Cardiac muscle cell (in vitro differentiated cells and primary cell): ENCODE measurements around the gene HEATR1. TPM values are rescaled to one million over a fixed set of nuclear protein-coding genes. Genes with fewer than 3 reads are reported as not detected.

Experiments
- DNase-seq, 2 donors: peaks; one replicate each; pipeline versions ENCODE4 v3.0.0 to v3.0.0-alpha.2; 2010 to 2017; ENCODE audit warnings: low read depth in 1 of 2, low spot score in 1 of 2
- H3K27ac ChIP-seq: fragments of 200-600 bp; sonication (generic); 2 replicates; pipeline ENCODE4 v1.5.1; 2016
- H3K27me3 ChIP-seq: fragments of 200-600 bp; sonication (generic); 2 replicates; pipeline ENCODE4 v1.6.0; 2016; ENCODE audit warnings: control low read depth
- H3K36me3 ChIP-seq: fragments of 200-600 bp; sonication (generic); 2 replicates; pipeline ENCODE4 v1.5.1; 2016; ENCODE audit warnings: control low read depth
- H3K4me1 ChIP-seq: fragments of 200-600 bp; sonication (generic); 2 replicates; pipeline ENCODE4 v1.8.1; 2017; ENCODE audit warnings: low read depth, mild to moderate bottlenecking, mixed run types
- H3K4me3 ChIP-seq: fragments of 200-600 bp; sonication (generic); 2 replicates; pipeline ENCODE4 v1.5.1; 2016; ENCODE audit warnings: mild to moderate bottlenecking
- H3K9me3 ChIP-seq: fragments of 200-600 bp; sonication (generic); 2 replicates; pipeline ENCODE4 v1.5.1; 2017; ENCODE audit warnings: low read depth, mild to moderate bottlenecking, control low read depth
- CTCF ChIP-seq: IDR thresholded peaks from 2 replicates; pipeline ENCODE4 v1.5.1; 2012; ENCODE audit warnings: low read depth, mild to moderate bottlenecking, low read length
- polyA plus RNA-seq: library from polyadenylated mRNA; unstranded; fragments of >200 nt; fragmentation: Nextera tagmentation; extraction: Ambion mirVana; gene quantifications from 2 replicates; pipeline ENCODE4 v1.2.1, GENCODE V29; 2016
- total RNA-seq: library from RNA; depleted of rRNA; stranded (reverse); fragments of >200 nt; gene quantifications from 2 replicates; pipeline ENCODE4 v1.2.3, GENCODE V29; 2016

HEATR1 gene
- total and polyA plus RNA-seq, 2 experiments from 2014 or later = 6.6 to 11.9 TPM

GRCh38 chr1:236636017-236636416, 31.7 kb upstream of the HEATR1 start:
- Histone ChIP-seq H3K9me3 (no peaks in the 10 kb centered on the region), H3K4me1 (no peaks in the 10 kb centered on the region), H3K27ac (no peak overlapping the region), H3K36me3 (no peaks in the 10 kb centered on the region), H3K4me3 (no peak overlapping the region), H3K27me3 (no peaks in the 10 kb centered on the region)
- no peak for TF ChIP-seq CTCF
- DNase-seq = no peak

- H3K4me1 ChIP-seq = no peaks in the 10 kb centered on the region
- no peak overlapping the region for H3K4me3 ChIP-seq
- peak in 1 of 2 donors; percentile 5 for DNase-seq
- H3K27ac ChIP-seq = no peak overlapping the region
- no peak for TF ChIP-seq CTCF
- H3K27me3 ChIP-seq = no peaks in the 10 kb centered on the region
- no peaks in the 10 kb centered on the region for H3K9me3 ChIP-seq
- no peaks in the 10 kb centered on the region for H3K36me3 ChIP-seq
These were observed 23.6 kb upstream of the HEATR1 start for GRCh38 chr1:236627727-236628408.

GRCh38 chr1:236623371-236624166, 19.3 kb upstream of the HEATR1 start:
- H3K27me3 ChIP-seq = no peaks in the 10 kb centered on the region
- no peak overlapping the region for H3K4me3 ChIP-seq
- peaks cover 8% of the 10 kb centered on the region for H3K9me3 ChIP-seq
- no peaks in the 10 kb centered on the region for H3K4me1 ChIP-seq
- peak in 1 of 2 donors; percentile 41 for DNase-seq
- no peak for TF ChIP-seq CTCF
- no peaks in the 10 kb centered on the region for H3K36me3 ChIP-seq
- no peak overlapping the region for H3K27ac ChIP-seq

DNA sequence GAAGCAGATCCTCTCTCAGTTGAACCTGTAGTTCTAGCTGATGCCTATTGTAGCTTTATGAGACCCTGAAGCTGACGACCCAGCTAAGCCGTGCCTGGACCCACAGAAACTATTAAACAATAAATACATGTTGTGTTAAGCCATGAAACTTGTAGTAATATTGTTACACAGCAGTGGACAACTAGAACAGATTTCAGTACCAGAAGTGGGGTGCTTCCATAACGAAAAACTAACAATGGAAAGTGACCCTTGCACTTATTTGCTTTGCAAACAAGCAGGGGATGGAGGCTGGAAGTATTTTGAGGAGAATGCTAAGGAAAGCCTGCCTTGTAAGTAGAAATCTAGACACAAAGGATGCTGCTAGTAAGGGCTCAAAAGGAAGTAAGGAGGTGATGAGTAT, 18.1 kb upstream of the HEATR1 start:
- no peak for TF ChIP-seq CTCF

GRCh38 chr1:236619398-236619797, 15.1 kb upstream of the HEATR1 start:
- Histone ChIP-seq H3K27me3 (no peaks in the 10 kb centered on the region), H3K4me3 (no peak overlapping the region), H3K27ac (no peak overlapping the region), H3K4me1 (no peaks in the 10 kb centered on the region), H3K36me3 (no peaks in the 10 kb centered on the region), H3K9me3 (peaks cover 8% of the 10 kb centered on the region)
- TF ChIP-seq CTCF = no peak
- no peak for DNase-seq

More for the DNA sequence above, 18.1 kb upstream of the HEATR1 start:
- Histone ChIP-seq H3K27me3 (no peaks in the 10 kb centered on the region), H3K27ac (no peak overlapping the region), H3K36me3 (no peaks in the 10 kb centered on the region), H3K9me3 (peaks cover 8% of the 10 kb centered on the region), H3K4me1 (no peaks in the 10 kb centered on the region), H3K4me3 (no peak overlapping the region)
- no peak for DNase-seq
